Measurements from ENCODE around the gene DTWD2.
"Not testable (repeated sequence)": the region's sequence is repeated elsewhere in the genome, so short reads cannot be mapped to it uniquely, and the experiment has no call there.

Gene DTWD2

GRCh38 chr5:118987988-118988865 lies at the start of gene DTWD2:
TSS of gene DTWD2 (minus strand) at chr5:118988547. CDS start at chr5:118988511, 36 bp downstream.
- peak; percentile 92 for DNase-seq (ENCODE audit: low spot score)

- DNase-seq (ENCODE audit: low spot score): no peak
These were observed 49.3 kb upstream of the DTWD2 start for GRCh38 chr5:119037496-119038215.

- DNase-seq (ENCODE audit: low spot score): no peak
These were observed 47.9 kb upstream of the DTWD2 start for GRCh38 chr5:119036101-119036762.

GRCh38 chr5:119033135-119033534 lies 44.8 kb upstream of the DTWD2 start:
- no peak for DNase-seq (ENCODE audit: low spot score)

DNA sequence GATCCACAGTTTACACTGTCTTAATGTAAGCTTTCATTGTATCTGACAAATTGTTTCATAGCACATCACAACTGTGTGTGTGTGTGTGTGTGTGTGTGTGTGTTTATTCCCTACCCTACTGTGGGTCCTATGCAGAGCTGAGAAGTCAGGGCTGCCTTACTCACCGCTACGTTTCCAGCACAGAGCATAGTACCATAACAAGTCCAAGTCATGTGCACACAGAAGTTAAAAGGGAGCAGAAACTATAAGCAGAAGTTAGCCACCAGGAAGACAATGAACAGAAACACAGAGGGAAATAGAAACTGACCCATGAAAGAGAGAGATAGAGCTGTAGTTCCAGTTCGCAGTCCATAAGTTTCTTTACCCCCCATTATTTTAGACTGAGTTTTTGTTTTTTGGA lies 44.3 kb upstream of the DTWD2 start:
- no peak for DNase-seq (ENCODE audit: low spot score)

DNA sequence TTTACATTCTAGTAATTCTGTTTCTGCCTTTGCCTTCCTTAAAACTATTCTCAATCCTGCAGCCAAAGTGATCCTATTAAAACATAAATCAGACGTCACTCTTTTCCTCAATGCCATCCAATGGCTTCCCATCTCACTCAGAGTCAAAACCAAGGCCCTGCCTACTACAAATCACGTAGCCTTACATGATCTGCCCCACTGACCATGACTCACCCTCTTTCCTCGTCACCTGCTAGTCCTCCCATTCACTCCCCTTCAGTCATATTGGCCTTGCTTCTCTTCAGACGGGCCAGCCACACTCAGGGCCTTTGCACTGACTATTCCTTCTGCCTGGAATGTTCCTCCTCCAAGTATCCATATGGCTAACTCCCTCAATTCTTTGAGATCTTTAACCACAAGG lies 43.6 kb upstream of the DTWD2 start:
- DNase-seq (ENCODE audit: low spot score): no peak

GRCh38 chr5:119031011-119031886 lies 42.9 kb upstream of the DTWD2 start:
- no peak for DNase-seq (ENCODE audit: low spot score)

- no peak for DNase-seq (ENCODE audit: low spot score)
These were observed 40.2 kb upstream of the DTWD2 start for GRCh38 chr5:119028575-119028974.

DNA sequence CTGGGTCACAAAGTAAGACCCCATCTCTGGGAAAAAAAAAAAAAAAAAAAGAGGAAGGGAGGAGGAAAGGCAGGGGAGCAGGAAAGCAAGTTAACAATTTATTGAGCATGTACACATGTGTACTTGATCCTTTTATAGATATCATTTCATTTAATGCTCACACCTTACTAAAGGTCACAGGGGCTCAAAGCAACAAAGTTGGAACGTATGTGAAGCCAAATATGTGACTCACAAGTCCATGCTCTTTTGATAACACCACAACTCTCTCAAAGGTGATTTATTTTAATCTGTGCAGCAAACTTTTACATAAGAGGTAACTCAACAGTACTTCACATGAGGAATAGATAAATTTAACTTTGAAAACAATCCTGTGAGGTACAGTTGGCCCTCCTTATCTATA lies 34.4 kb upstream of the DTWD2 start:
- no peak for DNase-seq (ENCODE audit: low spot score)

GRCh38 chr5:119022017-119022745 lies 33.8 kb upstream of the DTWD2 start:
- DNase-seq (ENCODE audit: low spot score): no peak

DNA sequence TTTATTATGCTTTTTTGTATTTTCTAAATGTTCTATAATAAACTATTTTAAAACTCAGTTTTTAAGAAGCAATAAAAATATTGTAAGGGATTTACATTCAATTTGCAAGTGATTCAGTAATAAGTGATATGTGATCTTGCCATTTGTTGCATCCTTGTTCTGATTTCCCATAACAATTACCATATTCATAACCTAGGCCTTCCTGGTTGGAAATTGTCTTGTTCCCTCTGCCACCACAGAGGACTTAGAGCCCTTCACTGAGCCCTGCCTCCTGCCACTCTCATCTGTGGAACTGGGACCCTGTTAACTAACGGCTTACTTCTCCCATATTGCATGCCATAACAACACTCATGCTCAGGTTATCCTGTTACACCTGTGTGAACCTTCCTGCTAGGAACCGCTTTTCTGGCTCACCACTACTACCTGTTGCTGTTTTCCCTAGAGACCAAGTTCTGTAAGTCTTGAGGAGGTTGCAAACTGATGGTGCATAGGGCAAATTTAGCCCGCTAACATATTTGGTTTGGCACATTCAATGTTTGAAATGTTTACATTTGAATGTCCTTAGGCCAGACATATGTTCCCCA lies 32.9 kb upstream of the DTWD2 start:
- no peak for DNase-seq (ENCODE audit: low spot score)

DNA sequence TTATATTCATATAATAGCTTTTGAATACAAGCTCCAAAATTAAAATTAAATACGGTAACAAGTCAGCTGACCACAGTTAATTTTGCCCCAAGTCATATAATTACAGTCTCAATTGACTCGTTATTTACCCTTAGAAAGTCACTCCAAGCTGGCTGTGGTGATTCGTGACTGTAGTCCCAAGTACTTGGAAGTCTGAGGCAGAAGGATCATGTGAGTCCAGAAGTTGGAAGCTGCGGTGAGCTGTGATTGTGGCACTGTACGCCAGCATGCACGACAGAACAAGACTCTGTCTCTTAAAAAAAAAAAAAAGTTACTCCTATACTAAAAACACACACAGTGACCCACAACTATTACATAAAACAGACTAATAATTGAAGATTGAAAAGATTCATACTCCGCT lies 31.6 kb upstream of the DTWD2 start:
- DNase-seq (ENCODE audit: low spot score): no peak

- no peak for DNase-seq (ENCODE audit: low spot score)
These were observed 31.2 kb upstream of the DTWD2 start for GRCh38 chr5:119019501-119019900.

DNA sequence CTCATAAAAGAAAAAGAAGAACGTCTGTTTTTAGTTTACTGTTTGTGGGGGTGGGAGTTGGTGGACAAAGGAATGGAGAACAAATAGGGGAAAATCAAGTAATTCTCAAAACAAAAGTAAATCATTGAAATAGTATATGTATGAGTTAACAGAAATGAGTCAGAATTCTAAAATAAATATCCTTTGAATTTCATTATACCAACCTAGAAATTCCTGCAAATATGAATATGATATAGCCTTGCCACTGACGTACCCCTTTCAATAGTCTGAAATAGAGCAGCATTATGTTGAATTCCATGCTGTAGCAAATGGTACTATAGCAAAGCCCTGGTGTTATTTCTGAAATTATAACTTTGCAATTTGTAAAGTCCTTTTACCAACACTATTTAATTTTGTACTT lies 29.6 kb upstream of the DTWD2 start:
- no peak for DNase-seq (ENCODE audit: low spot score)

DNA sequence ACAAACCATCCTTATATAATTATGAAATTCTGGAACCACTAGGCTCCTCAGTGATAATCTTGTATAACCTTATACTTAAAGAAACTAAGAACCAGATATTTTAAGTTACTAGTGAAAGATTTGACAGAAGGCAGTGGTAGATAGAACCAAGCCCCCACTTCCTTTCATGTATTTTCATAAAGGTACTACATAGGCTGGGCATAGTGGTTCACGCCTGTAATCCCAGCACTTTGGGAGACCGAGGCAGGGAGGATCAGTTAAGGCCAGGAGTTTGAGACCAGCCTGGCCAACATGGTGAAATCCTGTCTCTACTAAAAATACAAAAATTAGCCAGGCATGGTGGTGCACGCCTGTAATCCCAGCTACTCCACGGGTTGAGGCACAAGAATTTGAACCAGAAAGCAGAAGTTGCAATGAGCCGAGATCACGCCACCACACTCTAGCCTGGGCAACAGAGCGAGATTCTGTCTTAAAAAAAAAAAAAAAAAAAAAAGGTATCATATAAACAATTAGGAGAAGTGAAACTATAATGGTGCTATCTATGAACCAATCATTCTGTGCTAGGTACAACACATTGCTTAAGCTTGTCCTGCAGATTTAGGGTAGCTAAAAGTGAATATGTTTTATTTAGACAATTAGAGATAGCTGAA lies 27.9 kb upstream of the DTWD2 start:
- DNase-seq (ENCODE audit: low spot score): no peak

DNA sequence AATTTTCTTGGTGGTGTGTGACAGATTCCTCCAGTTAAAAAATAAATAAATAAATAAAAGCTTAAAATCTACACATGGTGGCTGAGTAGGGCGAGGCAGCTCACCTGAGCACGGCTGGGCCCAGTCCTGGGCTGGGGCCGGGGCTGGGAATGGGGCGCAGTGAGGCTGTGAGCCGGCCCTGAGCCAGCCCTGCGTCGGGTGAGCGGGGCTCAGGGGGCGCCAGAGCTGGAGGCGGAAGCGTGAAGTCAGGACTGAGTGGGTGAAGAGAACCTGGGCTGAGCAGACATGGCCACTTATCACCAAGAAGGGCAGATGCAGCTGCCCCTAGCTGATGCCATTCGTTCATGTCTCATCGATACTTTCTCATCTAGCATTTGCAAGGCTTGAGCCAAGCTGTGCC lies 22.8 kb upstream of the DTWD2 start:
- DNase-seq (ENCODE audit: low spot score): no peak

- DNase-seq (ENCODE audit: low spot score): no peak
These were observed 21.9 kb upstream of the DTWD2 start for GRCh38 chr5:119010206-119010605.

- DNase-seq (ENCODE audit: low spot score): peak; percentile 28
These were observed 20.8 kb upstream of the DTWD2 start for GRCh38 chr5:119009131-119009530.

- DNase-seq (ENCODE audit: low spot score): no peak
These were observed 11.3 kb upstream of the DTWD2 start for GRCh38 chr5:118999696-119000095.

DNA sequence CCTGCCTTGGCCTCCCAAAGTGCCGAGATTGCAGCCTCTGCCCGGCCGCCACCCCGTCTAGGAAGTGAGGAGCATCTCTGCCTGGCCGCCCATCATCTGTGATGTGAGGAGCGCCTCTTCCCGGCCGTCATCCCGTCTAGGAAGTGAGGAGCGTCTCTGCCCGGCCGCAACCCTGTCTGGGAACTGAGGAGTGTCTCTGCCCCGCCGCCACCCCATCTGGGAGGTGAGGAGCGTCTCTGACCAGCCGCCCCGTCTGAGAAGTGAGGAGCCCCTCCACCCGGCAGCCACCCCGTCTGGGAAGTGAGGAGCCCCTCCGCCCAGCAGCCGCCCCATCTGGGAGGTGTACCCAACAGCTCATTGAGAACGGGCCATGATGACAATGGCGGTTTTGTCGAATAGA lies 10.5 kb upstream of the DTWD2 start:
- DNase-seq (ENCODE audit: low spot score): not testable (repeated sequence)
